GM12874 (cell line): ENCODE data around the gene HARS2.

ENCODE experiments used
- CTCF ChIP-seq: IDR thresholded peaks from 2 replicates; pipeline ENCODE4 v1.5.1; 2011; ENCODE audit warnings: low read depth, mild to moderate bottlenecking, control low read depth, low read length, moderate library complexity; ENCODE audit not compliant: insufficient read depth

Gene HARS2

DNA sequence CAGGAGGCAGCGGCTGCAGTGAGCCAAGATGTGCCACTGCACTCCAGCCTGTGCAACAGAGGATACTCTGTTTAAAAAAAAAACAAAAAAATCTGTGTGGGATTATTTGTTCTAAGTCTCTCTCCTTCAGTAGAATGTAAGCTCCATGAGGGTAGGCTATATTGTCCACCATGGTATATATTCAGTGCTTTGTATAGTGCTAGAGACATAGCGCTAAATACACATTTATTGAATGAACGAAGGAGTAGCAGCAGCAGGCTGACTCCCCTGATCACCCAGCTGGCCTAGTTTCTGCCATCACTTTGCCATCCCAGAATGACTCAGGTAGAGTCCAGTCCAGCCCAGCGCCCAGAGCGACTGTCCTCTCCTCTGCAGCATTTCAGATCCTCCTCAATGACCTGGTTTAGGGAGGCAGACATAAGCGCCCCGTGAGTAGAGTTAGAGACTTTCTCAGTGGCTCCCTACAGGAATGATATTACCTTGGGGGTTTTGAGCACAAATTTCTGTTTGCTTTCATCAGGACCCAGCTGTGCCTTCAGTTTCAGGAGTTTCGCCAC lies 801 bp upstream of the HARS2 start:
- TF ChIP-seq CTCF, result no peak

DNA sequence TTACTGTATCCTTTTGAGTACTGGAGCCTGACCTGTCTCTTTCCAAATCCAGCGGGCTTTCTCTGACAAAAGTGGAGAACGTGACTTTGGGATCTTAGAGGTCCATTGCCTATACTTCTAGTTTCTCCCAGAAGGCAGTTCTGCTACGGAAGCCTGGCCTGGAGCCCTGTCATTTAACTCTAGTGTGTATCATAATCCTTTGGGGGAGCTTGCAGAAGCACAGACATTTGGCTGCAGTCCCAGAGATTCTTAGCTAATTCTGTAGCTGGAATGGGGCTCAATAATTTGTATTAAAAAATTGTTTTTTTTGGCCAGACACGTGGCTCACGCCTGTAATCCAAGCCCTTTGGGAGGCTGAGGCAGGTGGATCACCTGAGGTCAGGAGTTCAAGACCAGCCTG lies 3.0 kb downstream of the HARS2 start:
- TF ChIP-seq CTCF, result no peak

DNA sequence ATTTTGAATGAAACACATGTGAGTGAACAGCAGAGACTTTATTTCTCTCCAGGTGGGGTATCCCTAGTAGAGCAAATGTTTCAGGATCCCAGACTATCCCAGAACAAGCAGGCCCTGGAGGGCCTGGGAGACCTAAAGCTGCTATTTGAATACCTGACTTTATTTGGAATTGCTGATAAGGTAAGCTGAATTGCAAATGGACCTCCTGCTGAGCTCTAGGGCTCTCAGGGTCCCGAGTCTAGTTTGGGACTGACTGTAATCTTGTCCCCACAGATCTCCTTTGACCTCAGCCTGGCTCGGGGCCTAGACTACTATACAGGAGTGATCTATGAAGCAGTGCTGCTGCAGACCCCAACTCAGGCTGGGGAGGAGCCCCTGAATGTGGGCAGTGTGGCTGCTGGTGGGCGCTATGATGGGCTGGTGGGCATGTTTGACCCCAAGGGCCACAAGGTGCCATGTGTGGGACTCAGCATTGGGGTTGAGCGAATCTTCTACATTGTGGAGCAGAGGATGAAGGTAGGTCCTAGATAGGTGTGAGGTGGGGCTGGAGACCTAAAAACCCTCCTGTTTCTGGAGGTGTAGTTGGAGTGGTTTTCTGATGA lies 5.7 kb downstream of the HARS2 start:
- no peak for TF ChIP-seq CTCF

- TF ChIP-seq CTCF, result no peak
Measured at GRCh38 chr5:140700177-140701144, 9.2 kb downstream of the HARS2 start, which contains the start of gene ZMAT2. ZMAT2 (plus strand) TSS chr5:140700447; CDS start chr5:140700461, 14 bp downstream.

DNA sequence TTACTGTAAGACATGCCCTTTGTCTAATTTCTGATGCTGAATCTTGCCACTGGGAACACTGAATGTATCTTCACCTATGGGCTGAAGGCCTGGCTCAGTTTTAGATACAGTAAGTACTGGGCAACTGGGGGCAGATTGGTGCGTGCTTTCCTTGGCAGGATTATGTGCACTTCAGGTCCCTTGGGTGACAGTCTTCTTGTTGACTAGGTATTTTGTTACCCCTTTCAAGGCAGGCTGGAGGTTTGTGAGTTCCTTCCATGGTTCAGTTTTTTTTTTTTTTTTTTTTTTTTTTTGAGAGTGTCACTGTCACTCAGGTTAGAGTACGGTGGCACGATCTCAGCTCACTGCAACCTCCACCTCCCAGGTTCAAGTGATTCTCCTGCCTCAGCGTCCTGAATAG lies 16.6 kb downstream of the HARS2 start:
- TF ChIP-seq CTCF, result no peak

DNA sequence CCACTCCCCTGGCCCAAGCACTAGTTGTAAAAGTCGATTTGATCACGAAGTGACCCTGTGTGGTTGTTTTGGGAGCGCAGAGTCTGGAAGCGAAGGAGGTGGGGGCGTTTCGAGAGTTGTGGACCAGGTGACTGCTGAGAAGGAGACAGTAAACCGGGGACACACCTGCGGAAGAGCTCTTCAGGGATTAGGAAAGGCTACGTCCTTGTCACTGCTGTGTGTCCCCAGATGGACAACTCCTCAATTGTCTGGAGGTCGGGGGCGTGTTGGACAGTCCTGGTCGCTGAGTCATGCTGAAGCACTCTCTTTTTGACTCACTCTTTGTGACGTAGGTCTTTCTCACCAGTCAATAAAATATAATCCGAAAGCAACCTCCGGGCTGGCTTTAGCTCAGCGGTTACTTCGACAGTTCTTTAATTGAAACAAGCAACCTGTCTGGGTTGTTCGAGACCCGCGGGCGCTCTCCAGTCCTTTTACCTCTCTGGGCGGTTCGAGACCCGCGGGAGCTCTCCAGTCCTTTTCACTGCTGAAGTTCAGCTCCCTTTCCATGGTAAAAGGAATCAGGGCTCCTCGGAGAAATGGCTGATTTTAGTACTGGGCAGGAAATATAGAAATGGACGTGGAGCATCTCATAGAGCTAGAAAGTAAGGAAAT lies 19.8 kb downstream of the HARS2 start:
- TF ChIP-seq CTCF, result no peak

DNA sequence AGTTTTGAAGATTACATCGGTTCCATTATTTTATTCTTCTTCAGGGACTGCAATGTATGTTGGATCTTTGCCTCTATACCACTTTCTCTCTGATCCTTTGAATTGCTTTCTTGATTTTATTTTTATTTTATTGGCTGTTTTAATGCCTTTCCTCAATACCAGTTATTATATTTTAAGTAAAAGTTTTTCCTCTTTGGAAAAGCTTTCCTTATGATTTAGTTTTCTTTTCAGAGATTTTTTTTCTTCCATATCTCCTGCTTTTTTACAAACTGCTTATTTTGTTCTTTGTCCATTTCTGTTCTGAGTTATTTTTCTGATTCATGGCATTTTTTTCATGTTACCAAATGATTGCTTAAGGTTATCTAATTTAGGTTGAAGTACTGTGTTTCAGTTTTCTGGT lies 20.5 kb downstream of the HARS2 start:
- TF ChIP-seq CTCF, result no peak
